Activated CD4-positive, CD25-positive, alpha-beta regulatory T cell treated with anti-CD3 and anti-CD28 coated beads, Interleukin-2, amount 50 U/mL, for 24 hours (primary cell): Measurements from ENCODE around the gene SFXN3.

Source experiments
- ATAC-seq, 2 donors: fragments of 150-1000 bp; cut with Tn5 transposase; one replicate each; pipeline ENCODE4 v1.10.0; 2021; ENCODE audit warnings: mild to moderate bottlenecking in 1 of 2, moderate library complexity in 1 of 2

Gene SFXN3

GRCh38 chr10:101060951-101061623 is 30.1 kb downstream of the SFXN3 start:
- ATAC-seq, result peak; percentile 56 to 66

DNA sequence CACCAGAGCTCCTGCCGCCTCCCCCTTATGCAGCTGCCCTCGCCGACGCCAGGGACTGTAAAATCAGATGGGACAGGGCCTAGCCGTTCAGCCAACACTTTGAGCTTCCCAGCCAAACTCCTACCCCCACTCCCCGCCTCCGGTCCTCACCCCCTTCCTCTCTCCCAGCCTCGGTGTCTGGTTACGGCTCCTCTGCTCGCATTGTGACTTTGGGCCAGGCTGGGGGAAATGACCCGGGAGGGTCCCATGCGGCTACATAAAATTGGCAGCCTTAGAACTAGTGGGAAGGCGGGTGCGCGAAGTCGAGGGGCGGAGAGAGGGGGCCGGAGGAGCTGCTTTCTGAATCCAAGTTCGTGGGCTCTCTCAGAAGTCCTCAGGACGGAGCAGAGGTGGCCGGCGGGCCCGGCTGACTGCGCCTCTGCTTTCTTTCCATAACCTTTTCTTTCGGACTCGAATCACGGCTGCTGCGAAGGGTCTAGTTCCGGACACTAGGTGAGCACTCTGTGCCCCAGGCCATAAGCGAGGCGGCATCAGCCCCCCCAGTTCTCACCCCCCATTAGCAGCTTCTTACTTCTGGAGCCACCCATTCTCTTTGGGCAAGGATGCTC is 30.7 kb downstream of the SFXN3 start, which contains the start of gene KAZALD1:
Gene KAZALD1, plus strand, starts transcription at position 366 of the 608 bp plus-strand sequence. CDS start 604 bp downstream, outside the sequence.
- ATAC-seq, result no peak

DNA sequence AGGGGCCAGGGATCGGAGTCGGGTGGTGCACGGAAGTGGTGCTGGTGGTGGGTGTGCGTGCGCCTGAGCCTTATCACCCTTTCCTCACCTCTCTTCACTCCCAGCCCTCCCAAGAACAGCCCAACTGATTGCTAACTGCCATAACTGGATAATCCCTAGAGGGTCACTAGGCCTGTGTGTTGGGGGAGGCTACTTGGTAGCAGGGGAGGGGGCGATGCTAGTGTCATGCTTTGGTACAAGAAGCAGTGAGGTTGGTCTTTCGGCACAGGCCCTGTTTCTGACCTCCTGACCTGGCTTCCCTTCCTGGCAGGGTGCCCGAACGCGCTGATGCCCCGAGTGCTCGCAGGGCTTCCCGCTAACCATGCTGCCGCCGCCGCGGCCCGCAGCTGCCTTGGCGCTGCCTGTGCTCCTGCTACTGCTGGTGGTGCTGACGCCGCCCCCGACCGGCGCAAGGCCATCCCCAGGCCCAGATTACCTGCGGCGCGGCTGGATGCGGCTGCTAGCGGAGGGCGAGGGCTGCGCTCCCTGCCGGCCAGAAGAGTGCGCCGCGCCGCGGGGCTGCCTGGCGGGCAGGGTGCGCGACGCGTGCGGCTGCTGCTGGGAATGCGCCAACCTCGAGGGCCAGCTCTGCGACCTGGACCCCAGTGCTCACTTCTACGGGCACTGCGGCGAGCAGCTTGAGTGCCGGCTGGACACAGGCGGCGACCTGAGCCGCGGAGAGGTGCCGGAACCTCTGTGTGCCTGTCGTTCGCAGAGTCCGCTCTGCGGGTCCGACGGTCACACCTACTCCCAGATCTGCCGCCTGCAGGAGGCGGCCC is 31.4 kb downstream of the SFXN3 start:
- ATAC-seq, result peak; percentile 36 to 46

DNA sequence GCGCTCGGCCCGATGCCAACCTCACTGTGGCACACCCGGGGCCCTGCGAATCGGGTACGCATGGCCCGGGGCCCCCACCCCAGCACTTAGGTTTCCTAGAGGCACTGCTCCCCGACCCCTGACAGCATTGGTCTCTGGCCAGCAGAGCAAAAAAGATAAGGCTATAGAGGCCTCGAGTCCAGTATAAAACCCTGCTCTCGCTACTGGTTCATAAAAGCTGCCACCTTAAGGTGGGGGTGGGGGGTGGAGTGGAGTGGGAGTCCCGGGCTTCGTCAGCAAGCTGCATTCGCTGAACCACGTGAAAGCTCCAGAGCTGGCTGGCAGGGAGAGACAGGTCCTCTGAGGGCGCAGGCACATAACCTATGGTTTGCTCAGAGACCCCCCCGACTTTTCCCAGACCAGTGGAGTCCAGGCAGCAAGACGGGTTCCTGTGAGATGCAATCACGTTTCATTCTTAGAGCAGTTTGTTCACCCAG is 32.1 kb downstream of the SFXN3 start:
- no peak for ATAC-seq

GRCh38 chr10:101063548-101064414 is 32.7 kb downstream of the SFXN3 start:
- no peak for ATAC-seq

DNA sequence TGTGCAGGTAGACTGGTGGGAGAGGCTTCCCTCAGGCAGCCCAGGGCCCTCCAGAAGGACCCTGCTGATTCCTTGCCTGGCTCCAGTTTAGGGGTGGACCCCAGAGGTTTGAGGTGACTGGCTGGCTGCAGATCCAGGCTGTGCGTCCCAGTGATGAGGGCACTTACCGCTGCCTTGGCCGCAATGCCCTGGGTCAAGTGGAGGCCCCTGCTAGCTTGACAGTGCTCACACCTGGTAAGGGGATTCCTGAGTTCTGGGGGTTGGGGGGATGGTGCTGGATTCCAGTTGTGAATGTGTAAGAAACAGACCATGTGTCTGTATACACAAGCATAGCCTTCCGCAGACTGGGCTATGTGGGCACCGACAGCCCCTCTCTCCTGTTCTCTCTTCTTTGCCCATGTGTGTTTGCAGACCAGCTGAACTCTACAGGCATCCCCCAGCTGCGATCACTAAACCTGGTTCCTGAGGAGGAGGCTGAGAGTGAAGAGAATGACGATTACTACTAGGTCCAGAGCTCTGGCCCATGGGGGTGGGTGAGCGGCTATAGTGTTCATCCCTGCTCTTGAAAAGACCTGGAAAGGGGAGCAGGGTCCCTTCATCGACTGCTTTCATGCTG is 33.5 kb downstream of the SFXN3 start:
- no peak for ATAC-seq

- no peak for ATAC-seq
Measured at GRCh38 chr10:101065481-101066145, 34.6 kb downstream of the SFXN3 start.

- peak in 1 of 2 donors; percentile 48 for ATAC-seq
Measured at GRCh38 chr10:101066146-101066895, 35.3 kb downstream of the SFXN3 start.

DNA sequence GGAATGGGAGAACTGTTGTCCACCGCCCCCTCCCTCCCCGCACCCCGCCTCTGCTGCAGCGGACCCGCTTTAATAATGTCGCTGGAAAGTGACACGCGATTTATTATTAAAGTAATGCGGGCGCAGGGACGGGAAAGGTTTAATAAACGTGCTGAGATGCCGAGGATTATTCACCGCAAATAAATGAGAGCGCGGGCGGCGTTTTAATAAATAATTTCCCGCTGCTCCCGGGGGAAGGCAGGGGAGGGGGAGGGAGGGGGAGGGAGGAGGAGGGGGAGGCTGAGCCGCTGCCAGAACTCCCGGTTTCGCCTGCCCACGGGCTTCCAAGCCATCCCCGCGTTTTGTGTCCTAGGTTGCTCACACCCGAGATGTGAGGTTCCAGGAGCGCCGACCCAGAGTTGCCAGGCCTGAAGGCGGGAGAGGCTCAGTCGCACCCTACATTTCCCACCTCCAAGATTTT is 35.9 kb downstream of the SFXN3 start:
- no peak for ATAC-seq

DNA sequence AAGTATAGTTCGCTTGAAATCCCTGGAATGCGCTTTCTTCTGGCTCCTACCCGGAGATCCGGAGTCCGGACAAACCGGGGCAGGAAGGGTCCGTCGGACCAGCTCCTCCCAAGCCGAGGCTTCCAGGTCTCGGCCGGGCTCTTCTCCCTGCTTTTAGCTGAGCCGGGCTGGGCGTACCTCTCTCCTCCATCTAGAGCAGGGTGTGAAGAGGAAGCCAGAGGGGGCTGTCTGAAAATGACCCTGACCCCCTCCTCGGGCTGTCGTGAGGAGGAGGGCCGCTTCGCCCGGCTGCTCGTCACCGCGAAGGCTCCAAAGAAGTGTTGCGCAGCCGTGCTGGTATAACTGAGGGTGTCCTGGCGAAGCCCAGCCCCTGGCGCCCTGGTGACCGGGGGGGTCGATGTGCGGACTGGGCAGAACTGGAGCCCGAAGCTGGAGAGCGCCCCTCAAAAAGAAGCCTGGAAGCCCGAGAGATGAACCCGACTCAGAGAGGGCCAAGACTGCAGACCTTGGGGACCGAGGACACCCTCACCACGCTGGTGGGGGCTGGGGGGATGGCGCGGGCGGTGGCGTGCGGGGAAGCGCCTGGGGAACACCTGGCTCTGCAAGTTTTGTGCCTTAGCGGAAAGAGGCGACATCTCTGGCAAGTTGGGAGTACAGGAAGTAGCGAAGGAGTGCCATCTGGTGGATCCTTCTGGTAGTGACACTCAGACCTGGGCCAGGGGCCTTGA is 36.5 kb downstream of the SFXN3 start:
- peak; percentile 74 to 76 for ATAC-seq

- no peak for ATAC-seq
Measured at GRCh38 chr10:101069441-101069840, 38.4 kb downstream of the SFXN3 start.

DNA sequence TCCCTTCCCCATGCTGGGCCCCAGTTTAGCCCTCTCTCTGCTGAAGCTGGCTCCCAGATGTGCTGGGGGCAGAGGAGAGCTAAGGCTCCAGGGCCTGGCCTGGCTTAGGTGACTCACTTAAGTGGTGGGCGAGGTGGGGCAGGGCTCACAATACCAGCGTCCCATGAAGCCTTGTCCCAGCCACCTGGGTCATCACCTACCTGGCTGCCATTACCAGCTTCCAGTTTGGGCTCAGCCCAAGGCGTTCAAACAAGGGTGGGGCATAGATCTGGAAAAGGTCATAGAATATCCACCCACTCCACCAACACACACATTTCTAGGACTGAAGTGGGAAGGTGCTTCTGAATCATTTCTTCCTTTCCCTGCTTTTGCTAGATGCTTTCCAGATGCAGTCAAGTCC is 39.1 kb downstream of the SFXN3 start:
- no peak for ATAC-seq

GRCh38 chr10:101071267-101071884 is 40.3 kb downstream of the SFXN3 start:
- no peak for ATAC-seq

- no peak for ATAC-seq
Measured at GRCh38 chr10:101071885-101072433, 40.9 kb downstream of the SFXN3 start.

DNA sequence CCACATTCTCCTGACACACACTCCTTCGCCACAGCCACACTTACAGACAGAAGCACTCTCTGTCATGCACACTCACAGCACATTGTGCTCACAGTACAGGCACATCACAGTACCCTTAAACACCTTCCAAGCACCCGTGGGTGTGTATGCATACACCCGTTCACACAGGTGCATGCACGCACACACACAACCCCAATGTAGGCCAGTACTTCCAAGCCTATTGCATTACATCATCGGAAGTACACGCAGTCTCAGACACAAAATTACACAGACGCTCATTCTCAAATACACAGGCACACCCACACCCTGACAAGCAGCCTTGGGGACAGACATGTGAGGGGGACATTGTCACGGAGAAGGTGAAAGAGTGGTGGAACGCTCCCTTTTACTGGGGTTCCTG is 41.9 kb downstream of the SFXN3 start:
- ATAC-seq, result no peak

DNA sequence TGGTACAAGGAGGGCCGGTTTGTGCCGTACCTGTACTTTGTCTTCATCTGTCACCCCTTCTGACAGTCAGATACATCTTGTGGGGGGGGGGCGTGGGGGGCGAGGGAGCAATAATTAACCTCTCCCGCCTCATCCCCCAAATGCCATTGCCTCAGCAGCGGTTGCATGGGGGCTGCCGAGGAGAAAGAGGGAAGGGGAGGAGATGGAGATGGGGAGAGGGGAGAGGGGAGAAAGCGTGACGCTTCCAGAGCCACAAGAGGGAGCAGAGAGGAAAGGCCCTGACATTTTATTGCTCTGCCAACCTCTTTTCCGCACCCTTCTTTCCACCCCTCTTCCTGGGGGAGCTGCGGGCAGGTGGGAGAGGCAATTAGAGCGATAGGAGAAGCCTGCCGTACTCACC is 42.6 kb downstream of the SFXN3 start:
- no peak for ATAC-seq

DNA sequence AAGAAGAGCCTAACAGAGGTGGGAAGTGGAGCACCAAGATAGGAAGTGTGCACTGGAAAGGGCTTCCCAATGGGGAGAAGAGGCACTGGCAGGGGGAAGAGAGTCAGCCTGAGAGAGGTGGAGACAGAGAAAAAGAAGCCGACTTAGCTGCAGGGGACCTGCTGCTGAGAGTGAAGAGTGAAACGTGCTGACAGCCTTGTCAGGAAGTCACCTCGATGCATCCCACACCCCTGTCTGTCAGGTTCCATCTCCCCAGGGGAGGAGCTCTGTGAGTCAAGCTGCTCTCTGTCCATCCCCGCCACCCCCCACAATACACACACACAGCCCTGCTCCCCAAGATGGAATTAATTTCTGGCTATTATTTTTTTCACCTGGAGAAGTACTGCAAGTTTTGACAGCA is 44.7 kb downstream of the SFXN3 start:
- ATAC-seq, result no peak

GRCh38 chr10:101076630-101077029 is 45.6 kb downstream of the SFXN3 start:
- no peak for ATAC-seq

- ATAC-seq, result no peak
Measured at GRCh38 chr10:101079874-101080273, 48.8 kb downstream of the SFXN3 start.
